ENCODE measurements around the gene NR2F2. TPM values are rescaled to one million over a fixed set of nuclear protein-coding genes. Genes with fewer than 3 reads are reported as not detected.

NR2F2 gene
- polyA plus RNA-seq, 1 donor from 2014 or later, result 0.07 TPM

DNA sequence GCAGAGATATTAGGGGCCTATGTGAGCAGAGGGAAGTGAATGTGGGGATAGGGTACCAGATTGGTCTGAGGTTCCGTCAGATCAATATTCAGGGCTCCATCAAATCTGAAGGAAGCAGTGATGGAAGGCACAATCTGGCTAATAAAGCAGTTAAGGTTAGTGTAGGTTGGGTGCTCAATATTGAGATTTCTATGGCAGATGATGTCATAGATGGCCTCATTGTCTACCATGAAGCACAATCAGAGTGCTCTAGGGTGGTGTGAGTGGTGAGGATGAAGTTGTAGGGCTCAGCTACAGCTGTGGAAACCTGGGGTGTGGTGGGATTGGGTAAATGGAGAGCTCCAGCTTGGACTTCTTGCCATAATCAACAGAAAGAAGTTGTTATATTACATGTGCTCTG, 58.2 kb downstream of the NR2F2 start:
- Histone ChIP-seq H3K27me3 (ENCODE audit: insufficient read depth, low read depth, low read length) (peaks cover 15% of the 10 kb centered on the region), H3K9me3 (ENCODE audit: low read length) (no peaks in the 10 kb centered on the region), H3F3A (ENCODE audit: insufficient read depth, low read length, poor library complexity, severe bottlenecking) (no peaks in the 10 kb centered on the region), H3K36me3 (ENCODE audit: insufficient read depth, low read length) (no peaks in the 10 kb centered on the region), H3K9me2 (ENCODE audit: insufficient read depth, low read length) (no peaks in the 10 kb centered on the region), H2AFZ (ENCODE audit: low read depth, low read length) (no peak overlapping the region), H3K79me2 (replicated peaks; ENCODE audit: insufficient read depth, low read length) (no peaks in the 10 kb centered on the region), H4K20me1 (ENCODE audit: insufficient read depth) (no peaks in the 10 kb centered on the region), H3K9ac (ENCODE audit: low read length) (no peak overlapping the region), H3K4me3 (ENCODE audit: low read length) (no peak overlapping the region), H3K27ac (ENCODE audit: low read length) (no peak overlapping the region), H3K4me2 (ENCODE audit: low read length) (no peak overlapping the region)
- TF ChIP-seq, protein P1, sequence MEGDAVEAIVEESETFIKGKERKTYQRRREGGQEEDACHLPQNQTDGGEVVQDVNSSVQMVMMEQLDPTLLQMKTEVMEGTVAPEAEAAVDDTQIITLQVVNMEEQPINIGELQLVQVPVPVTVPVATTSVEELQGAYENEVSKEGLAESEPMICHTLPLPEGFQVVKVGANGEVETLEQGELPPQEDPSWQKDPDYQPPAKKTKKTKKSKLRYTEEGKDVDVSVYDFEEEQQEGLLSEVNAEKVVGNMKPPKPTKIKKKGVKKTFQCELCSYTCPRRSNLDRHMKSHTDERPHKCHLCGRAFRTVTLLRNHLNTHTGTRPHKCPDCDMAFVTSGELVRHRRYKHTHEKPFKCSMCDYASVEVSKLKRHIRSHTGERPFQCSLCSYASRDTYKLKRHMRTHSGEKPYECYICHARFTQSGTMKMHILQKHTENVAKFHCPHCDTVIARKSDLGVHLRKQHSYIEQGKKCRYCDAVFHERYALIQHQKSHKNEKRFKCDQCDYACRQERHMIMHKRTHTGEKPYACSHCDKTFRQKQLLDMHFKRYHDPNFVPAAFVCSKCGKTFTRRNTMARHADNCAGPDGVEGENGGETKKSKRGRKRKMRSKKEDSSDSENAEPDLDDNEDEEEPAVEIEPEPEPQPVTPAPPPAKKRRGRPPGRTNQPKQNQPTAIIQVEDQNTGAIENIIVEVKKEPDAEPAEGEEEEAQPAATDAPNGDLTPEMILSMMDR (IDR thresholded peaks at IDR 0.05; ENCODE audit: poor library complexity, severe bottlenecking), result no peak
- TF ChIP-seq POLR2AphosphoS5 (IDR thresholded peaks at IDR 0.05) (no peak), TAF1 (IDR thresholded peaks at IDR 0.05; ENCODE audit: low read depth) (no peak), RAD21 (conservative IDR thresholded peaks at IDR 0.05) (no peak), SMC3 (conservative IDR thresholded peaks at IDR 0.05; ENCODE audit: poor library complexity) (no peak), EZH2 (IDR thresholded peaks at IDR 0.05; ENCODE audit: borderline replicate concordance, insufficient read depth, low read length, poor library complexity, severe bottlenecking) (no peak), REST (IDR thresholded peaks at IDR 0.05; ENCODE audit: borderline replicate concordance) (no peak), MXI1 (conservative IDR thresholded peaks at IDR 0.05; ENCODE audit: poor library complexity, severe bottlenecking) (no peak), EP300 (conservative IDR thresholded peaks at IDR 0.05; ENCODE audit: poor library complexity, severe bottlenecking) (no peak)

Measured in neural cell (in vitro differentiated cells).